Activated gamma-delta T cell treated with Interleukin-2 at 50 U/mL for 16 hours (primary cell): ENCODE data around the gene RNF5.
"Not testable (repeated sequence)": the region's sequence is repeated elsewhere in the genome, so short reads cannot be mapped to it uniquely, and the experiment has no call there.

Experiments
- DNase-seq: peaks from one replicate; pipeline ENCODE4 v3.0.0-alpha.2; 2020

RNF5 gene

DNA sequence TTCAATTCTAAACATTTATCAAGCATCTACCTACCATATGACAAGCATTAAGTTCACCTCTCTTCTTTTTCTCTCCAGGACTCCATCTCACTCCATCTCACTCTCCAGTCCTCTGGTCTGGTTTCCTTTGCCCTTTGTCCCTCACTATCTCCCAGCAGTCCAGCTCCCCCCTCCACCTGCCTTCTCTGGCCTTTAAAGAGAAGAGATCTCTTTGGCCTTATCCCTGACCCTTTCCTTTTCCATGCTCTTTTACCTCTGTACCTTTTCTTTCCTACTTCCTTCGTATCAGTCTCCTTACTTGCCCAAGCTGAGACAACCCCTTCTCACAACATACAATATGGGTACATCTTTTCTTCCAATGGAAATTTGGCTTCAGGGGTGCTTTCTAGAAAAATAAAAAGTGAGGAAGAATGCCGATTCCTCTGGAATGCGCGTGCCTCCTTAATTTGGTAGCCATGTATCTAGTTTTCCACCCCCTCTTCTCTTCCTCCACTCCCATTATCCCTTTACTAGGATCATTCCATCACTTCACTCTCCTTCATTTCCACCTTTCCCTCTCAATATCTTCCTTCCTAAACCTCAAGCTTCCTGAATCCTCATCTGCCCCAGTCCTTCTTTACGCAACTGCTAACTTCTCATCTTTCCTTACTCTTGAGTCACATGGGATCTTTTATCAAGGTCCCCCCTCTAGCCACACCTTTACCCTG is 1.6 kb upstream of the RNF5 start:
- no peak for DNase-seq

DNA sequence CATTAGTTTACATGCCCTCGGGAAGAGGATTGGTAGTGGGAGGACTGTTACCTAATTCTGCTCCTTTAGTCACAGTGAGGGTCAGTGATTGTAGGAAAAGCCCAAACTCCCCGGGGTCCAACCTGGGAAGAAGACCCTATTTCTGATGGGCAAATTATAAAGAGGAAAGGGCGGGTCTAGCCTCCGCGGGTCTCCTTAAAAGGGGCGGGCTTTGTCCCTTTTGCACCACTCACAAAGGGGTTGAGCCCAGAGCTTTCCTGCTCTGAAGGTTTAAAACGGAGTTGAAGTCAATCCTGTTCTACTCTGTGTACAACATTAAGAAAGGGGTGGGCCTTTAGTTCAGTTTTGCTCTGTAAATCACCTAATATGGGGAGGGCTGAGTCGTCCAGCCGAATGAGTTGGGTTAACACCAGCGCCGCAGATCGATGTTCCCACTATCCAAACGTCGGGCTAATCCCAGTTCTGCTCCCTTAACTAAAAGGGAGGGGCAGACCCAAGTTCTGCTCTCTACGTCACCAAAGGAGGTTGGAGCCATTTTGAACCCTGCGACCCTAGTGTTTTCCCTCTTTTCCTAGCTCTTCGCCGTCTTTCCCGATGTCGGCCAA is 920 bp upstream of the RNF5 start:
- no peak for DNase-seq

DNA sequence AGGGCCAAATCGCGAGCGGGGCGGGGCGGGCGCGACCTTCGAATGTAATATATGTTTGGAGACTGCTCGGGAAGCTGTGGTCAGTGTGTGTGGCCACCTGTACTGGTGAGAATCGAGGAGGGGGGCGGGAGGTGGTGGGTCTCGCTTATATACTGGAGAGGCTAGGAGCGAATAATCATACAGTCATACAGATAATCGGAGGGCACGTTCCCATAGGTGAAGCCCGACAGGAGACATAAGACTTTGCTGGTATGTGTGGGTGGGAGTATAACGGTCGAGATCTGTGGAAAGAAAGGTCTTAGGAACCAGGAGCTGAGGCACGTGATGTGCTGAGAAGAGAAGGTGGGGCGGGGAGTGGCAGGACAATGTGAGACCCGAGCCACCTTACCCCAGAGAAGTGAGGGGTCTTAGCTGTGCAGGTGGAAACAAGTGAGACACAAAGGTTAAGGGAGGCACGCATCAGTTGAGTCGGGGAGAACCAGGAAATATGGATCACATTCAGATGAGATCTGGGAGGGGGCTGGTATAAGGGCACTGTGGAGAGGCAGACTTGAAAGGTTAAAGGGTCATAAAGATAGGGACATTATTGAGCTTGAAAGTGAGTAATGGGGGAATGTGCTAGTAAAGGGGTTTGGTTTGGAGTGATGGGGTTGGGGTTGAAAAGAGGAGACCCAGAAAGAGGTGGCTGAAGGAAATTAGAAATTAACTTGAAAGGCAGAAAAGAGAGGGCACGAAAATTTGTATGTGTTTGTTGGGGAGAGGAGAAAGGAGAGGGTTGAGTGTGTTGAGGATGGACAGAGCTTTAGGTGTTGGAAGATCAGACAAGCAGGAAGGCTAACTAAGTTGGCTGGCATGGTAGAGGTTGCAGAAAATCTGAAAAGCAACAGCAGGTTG is 589 bp downstream of the RNF5 start:
- no peak for DNase-seq

DNA sequence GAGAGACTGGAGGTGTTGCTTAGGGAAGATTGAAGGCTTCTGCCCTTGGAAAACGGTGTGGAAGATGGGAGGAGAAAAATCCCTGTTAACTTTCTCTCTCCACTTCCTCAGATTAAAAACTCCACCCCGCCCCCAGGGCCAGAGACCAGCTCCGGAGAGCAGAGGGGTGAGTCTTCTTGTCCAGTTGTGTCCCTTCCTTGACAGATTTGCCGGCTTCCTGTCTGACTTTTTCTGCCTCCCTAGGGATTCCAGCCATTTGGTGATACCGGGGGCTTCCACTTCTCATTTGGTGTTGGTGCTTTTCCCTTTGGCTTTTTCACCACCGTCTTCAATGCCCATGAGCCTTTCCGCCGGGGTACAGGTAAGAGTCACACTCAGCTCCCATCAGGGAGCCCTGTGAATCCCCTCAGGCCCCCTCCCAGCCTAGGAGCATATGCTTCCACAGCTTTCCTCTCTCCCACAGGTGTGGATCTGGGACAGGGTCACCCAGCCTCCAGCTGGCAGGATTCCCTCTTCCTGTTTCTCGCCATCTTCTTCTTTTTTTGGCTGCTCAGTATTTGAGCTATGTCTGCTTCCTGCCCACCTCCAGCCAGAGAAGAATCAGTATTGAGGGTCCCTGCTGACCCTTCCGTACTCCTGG is 1.7 kb downstream of the RNF5 start:
- no peak for DNase-seq

DNA sequence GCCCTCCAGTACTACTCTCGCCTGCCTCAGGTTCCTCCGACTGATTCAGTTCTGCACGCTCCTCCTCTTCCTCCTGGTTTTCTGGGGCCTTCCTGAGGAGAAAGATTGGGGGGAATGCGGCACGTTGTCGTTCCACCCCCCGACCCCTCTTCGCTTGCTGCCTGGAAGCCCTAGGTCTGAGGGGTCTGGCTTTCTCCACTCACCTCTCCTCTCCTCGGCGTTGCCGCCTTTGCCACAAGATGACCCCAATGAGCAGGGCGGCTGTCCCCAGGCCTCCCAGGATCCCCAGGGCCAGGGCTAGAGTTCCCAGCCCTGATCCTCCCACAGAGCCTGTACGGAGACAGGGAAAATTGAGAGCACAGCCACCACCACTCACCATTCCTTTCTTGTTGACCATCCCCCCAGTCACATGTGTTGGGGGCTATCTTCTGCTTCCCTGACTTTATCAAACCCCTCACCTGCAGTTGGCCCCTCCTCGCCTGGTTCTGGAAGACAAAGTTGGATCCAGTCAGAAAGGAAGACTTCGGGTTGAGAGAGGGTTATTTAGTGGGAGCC is 3.0 kb downstream of the RNF5 start:
- no peak for DNase-seq

DNA sequence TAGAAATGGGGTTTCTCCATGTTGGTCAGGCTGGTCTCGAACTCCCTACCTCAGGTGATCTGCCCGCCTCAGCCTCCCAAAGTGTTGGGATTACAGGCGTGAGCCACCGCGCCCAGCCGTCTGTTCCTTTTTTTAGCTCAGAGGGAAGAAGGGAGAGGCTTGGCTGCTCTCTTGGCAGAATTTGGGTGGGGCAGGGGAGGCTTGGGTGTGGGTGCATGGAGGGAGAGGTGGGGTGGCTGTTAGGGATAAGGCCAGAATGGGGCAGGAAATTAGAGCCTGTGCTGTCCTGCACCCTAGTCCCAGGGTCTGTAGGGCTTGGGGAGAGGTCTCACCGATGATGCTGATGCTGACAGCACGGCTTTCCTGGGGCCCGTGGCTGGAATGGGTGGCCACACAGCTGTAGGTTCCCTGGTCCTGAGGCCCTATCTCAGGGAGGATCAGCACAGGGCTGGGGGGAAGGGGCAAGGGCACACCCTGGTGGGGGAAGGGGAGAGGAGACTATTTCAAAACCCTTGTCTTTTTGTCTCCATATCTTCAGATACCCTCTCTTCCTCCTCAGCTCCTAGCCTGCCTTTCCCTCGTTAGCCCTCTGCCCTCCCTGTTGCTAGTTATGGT is 3.8 kb downstream of the RNF5 start:
- no peak for DNase-seq

DNA sequence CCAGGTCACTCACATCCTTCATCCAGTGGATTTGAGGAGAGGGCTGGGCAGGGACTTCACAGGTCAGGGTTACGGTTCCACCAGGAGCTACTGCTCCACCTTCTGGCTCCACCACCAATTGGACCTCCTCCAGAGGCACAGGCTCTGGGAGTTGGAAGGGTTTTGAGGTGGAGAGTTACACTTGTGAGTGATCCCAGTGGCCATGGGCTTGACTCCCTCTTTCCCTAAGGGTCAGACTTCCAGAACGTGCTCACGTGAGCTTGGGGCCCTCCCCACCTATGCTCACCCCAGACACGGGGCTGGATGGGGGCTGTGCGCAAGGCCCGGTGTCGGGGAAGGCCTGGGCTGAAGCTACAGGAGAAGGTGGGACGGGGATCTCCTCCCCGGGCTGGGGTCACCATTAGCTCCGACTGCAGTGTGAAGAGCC is 4.4 kb downstream of the RNF5 start:
- DNase-seq = no peak

DNA sequence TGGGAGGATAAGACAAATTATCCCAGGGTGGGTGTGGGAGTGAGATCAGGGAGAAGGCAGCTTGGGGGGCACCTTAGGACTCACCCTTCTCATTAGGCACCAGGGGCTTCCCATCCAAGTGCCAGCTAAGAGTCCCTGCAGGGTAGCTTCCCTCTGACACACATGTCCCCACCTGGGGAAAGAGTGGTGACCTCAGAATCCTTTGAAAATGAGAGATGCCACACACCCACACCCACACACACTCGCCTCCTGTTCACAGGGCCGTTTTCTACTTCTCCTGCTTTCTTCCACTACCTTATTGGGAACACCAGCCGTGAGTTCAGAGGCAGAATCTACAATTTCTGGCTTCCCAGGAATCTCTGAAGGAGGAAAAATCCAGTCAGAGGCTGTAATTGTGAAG is 4.8 kb downstream of the RNF5 start:
- no peak for DNase-seq

DNA sequence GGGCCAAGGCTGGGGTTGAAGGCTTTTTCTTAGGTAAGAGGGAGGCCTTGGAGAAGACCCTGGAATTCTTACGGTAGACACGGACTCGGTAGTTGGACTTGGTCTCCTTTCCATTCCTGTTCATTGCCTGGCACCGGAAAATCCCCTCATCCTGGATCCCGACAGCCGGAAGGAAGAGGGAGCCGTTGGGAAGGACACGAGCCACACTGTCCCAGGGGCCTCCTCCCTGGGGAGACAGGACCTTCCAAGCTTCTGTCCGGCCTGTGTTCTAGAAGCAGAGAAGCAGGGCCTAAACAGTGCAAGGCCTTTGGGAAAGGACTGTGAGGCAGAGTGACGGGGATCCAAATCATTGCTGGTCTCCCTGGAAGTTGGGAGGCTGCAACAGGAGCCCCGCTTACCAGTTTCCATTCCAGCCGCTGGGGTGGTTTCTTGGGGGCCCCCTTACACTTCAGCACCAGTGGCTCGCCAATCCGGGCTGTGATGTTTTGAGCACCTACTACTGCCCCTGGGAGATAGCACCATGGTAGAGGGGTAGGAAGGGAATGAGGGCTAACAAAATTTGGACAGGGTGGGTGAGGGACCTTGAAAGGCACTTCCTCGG is 5.4 kb downstream of the RNF5 start:
- DNase-seq = no peak

DNA sequence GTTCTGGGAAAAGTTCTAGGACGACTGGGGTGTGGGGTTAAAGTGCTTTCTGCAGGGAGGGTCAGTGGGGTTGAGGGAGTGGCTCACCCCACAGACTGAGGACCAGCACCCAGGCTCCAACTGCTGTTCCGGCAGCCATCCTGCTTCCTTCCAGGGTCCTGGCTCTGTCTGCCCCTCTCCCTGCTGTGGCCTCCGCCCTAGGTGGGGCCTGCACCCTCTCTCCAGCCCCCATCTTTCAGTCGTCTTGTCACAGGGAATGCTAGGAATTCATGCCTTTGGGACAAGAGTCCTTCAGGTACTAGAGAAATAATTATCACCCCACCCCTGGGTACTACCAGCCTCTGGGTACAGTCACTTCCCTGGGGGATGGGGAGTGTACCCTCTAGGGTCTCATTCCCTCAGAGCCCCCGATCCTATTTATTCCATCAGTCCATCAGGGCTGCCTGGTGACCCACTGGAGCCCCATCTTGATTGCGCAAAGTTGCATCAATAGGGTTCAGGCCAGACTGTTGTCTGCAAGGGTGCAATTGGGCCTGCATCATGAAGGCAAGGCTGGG is 6.0 kb downstream of the RNF5 start, which contains the start of gene AGER:
AGER (minus strand) TSS at position 170 of the 557 bp plus-strand sequence; CDS start at position 139, 31 bp downstream.
- no peak for DNase-seq

DNA sequence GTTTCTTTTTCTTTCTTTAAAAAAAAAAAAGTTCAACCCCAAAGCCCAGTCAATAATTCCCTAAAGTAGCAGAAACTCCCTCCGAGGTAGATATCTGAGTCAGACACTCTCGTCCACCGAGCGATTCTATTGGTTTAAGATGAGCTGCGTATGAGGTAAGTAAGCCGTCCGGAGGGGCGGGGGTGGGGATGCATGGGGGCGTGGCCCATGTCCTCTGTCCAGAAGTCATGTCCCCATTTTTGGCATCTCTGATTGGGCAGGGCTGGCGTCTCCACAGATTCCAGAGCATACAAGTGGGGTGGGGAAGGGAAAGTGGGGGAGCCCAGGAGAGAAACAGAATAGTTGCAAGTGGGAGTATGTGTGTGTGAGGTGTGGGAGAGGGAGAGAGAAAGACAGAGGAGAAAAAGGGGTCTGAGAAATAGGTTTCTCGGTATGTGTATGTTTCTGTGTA is 7.5 kb downstream of the RNF5 start:
- not testable (repeated sequence) for DNase-seq

DNA sequence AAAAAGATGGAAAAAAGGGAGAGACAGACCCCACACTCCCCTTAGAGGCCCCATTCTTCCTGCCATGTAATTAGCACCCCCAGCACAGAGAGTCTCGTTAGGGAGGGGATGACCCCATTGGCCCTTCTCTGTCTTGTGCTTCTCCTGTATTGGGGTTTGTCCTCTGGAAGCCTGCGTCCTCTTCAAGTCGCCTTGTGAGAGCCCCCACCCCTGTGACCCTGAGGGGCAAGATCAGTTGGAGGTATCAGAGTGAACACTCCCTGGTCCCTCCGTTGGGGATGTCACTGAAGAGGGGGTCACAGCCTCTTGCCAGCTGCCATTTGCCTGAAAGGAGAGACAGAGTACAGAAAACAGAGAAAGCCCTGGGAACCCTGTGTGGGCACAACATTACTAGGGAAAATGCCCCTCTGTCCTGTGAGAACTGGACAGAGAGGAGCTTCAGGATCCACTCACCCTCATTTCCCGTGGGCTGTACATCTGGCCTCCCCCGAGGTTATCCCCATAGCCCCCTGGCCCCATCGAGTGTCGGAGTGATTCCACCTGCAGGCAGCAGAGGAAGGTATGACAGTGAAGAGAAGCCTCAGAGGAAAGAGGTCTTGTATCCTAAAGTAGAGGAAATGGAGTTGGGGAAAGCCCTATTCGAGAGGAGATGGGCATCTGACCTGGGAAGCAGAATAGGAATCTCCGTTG is 8.1 kb downstream of the RNF5 start:
- not testable (repeated sequence) for DNase-seq

DNA sequence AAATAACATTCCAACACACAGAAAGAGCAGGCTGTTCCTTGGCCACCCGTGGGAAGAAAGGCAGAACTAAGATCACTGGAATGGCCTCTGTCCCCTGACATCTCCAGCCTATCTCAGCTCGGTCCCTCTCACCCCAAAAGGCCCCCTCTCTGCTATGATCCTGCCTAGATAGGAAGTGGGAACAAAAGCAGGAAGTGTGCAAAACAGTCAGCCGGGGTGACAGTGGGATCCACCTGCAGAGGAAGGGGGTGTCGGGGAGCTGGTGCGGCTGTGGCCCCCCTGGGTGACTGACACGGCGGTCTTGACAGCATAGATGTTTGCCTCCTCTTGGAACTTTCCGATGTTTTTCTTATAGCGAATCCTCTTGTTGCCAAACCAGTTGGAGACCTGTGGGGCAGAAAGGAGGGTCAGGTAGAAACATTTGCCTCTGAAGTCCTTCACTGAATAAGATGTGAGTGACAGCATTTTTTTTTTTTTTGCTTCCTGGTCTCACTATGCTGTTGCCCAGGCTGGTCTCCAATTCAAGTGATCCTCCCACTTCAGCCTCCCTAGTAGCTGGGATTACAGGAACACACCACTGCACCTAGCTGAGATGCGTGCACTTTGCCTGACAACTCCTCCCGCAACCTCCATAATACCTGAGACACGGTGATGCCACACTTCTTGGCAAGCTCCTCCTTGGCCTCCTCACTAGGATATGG is 9.0 kb downstream of the RNF5 start:
- DNase-seq = no peak

DNA sequence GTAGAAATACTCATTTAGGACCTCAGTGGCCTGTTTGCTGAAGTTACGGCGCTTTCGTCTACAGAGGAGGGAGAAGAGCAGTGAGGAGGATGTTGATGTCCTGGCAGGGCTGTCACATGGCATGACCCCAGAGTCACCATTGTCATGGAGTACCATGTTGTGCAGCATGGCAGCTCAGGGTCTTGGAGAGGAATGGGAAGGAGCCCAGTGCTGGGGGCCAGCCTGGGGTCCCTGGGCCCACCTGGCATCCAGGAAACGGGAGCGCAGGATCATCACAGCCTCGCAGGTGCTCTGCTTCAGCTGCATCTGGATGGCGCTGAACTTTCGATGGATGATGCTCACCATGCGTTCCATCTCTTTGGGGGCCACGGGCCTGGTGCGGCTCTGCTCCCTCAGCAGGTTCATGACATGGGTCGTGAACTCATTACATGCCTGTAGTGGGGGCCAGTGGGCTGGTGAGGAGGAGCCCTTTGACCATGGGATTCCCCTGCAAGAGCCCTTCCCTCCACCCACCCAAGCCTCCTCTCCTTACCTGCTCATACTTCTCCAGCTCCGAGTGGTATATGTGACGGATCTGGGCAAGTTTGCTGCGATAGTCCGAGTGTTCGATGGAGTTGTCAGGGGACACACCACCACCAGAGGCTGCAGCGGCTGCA is 9.6 kb downstream of the RNF5 start:
- DNase-seq = not testable (repeated sequence)

DNA sequence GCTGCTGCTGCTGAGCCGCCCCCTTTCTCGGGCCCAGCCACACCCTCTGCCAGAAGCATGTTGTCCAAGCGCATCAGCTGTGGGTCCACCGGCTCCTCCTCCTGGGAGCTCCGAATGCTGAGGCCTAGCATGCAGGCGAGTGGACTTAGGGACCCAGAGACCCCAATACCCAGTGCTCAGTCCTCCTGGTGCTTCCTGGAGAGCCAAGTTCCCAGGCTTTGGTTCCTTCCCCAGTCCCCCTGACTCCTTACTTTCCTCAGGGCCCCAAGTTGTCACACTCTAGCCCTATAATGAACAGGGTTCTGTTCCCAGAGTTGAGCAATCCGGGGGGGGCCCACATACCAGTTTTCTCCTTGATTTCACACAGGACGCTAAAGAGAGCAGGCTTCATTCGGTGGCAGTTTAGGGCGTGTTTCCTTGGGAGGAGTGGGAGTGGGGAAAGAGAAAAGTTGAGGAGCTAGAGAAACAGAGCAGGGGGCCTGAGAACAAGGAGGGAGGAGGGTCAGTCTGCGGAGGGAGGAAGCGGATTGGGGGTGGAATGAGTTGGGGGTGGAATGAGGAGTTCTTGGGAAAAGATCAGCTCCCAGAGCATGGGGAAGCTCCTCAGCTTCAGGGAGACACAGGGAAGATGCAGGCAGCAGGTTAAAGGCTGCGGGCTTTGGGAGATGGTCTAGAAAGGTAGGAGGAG is 10.3 kb downstream of the RNF5 start:
- DNase-seq = no peak

DNA sequence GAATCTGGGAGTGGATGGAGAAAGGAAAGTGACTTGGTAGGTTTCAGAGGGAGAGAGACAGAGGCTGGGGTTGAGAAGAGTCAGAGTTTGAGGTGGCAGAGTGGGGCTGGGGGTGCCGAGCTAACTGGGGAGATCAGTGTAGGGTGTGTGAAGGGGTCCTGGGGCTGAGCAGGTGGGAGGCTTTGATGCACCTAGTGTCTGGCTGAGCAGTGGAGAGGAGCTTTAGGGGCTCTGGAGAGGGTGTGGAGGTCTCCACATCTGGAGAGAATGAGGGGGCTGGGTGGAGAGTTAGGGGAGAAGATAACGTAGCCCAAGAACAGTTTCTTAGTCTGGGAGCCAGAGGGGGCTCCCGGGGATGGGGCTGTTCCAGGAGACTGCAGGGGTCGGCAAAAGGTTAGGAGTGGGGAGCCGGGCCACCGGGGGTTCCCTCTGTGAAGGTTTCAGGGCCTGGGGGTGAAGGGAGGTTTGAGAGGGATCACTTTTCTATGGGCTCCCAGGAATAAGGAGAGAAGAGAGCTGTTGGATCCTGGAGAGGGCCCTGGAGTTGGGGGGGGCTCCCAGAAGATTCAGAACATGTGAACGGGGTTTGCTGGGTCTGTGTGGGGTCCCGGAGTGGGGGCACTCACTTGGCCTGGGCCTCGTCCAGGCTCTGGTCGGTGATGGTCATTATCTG is 11.0 kb downstream of the RNF5 start:
- DNase-seq = no peak

DNA sequence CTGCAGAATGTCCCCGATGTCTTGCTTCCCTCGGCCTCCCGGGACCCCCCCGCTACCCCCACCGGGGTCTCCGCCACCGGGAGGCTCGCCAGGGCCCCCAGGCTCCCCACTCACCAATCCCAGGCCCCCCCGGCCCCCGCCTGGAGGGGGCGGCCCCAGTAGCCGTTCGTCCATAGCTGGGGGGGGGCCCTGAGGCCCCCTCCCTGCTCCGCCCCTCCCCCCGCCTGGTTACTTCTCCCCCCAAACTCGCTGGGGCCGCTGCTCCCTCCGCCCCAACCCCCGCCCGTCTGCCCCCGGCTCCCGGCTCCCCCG is 11.5 kb downstream of the RNF5 start:
- DNase-seq = no peak

DNA sequence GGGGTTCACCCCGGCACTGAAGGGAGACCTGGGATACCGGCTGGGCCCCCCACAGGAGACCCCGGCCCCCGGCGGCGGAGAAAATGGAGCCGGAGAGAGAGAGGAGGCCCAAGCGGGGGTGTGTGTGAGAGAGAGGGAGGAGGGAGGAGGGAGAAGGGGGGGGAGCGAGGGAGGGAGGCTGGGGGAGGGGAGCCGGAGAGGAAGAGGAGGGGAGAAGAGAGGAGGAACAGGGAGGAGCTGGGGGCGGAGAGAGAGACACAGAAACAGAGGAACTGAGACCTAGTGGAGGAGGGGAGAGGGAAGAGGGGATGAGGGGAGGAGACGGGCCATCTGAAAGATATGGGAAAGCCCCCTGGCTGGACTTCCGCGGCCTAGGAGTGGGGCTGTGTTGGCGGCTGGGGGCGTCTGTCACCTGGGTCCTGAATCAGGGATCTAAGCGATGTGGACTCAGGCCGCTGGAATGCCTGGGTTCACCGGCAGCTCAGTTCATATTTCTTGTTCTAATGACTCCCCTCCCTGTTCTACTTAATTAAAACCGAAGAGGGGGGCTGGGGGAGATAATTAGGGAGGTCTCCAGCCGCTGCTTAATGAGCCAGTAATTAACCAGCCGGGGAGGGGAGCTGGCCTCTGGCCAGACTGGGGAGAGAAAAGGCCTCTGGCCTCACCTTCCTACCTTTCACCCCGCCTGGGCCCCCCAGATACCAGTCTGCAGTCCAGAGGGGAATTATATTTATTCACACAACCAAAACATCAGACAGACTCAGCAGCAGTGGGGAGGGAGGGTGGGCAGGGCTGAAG is 12.0 kb downstream of the RNF5 start, which contains the start of gene PBX2:
PBX2 (minus strand) TSS at position 149 of the 798 bp plus-strand sequence. CDS start 287 bp downstream, outside the sequence.
- DNase-seq = peak; percentile 79
